K562 (cell line): ENCODE results near the gene CPT1A. TPM values are rescaled to one million over a fixed set of nuclear protein-coding genes. Genes with fewer than 3 reads are reported as not detected.

Source experiments
- ATAC-seq: fragments of 200-7000 bp; cut with Tn5 transposase; 3 replicates; pipeline ENCODE4 v1.9.1; 2020; ENCODE audit warnings: moderate library complexity
- BruUV-seq: library from RNA; stranded (reverse); fragments of 400-500 nt; replicated peaks from 2 replicates; lab custom pipeline; 2021; lab: Mats Ljungman, UMichigan
- CTCF ChIA-PET: fragments of 300-600 bp; formaldehyde crosslinking; extraction: SDS; loops from one replicate; lab custom pipeline; 2021; ENCODE audit warnings: low intra/inter-chr PET ratio; lab: Yijun Ruan, JAX
- POLR2A ChIA-PET: fragments of 300-600, 350-650 bp; sonication (Branson Sonifier 250); formaldehyde crosslinking; extraction: SDS; loops from one replicate; lab custom pipeline; 2021; ENCODE audit warnings: antibody characterized with exemption, inconsistent platforms; lab: Yijun Ruan, JAX
- DNase-seq, 4 experiments: peaks; one replicate each; pipeline versions ENCODE4 v3.0.0 to v3.0.0-alpha.2; 2011 to 2018; ENCODE audit warnings: low spot score in 3 of 4, mixed read lengths in 3 of 4; ENCODE audit errors: extremely low read depth in 1 of 4
- FAIRE-seq: peaks from 2 replicates; lab custom pipeline; 2011; peaks lifted over from hg19 to GRCh38; lab: Jason Lieb, UNC
- H2AFZ ChIP-seq: 2 replicates; pipeline ENCODE4 v1.6.0; 2011; ENCODE audit warnings: low read depth, low read length, control low read depth, inconsistent platforms
- H3K27ac ChIP-seq: fragments of 200-600 bp; 3 replicates; pipeline ENCODE4 v1.8.0; 2011; ENCODE audit warnings: low read depth, mild to moderate bottlenecking, control low read depth, inconsistent platforms, low read length, moderate library complexity, mixed read lengths; ENCODE audit errors: extremely low read depth
- H3K27me3 ChIP-seq, 2 experiments: fragments of 300-600 bp in 1 of 2; 2 replicates in 1 of 2; 3 replicates in 1 of 2; pipeline versions ENCODE4 v1.6.0 to v1.8.0; 2011; ENCODE audit warnings: inconsistent platforms in 2 of 2, low read length in 2 of 2, mild to moderate bottlenecking in 1 of 2, mixed read lengths in 1 of 2, moderate library complexity in 1 of 2; ENCODE audit not compliant: control insufficient read depth in 2 of 2, insufficient read depth in 2 of 2
- H3K36me3 ChIP-seq: fragments of 300-600 bp; 3 replicates; pipeline ENCODE4 v1.8.0; 2011; ENCODE audit warnings: mild to moderate bottlenecking, low read length, inconsistent platforms; ENCODE audit not compliant: control insufficient read depth, insufficient read depth
- H3K4me1 ChIP-seq, 2 experiments: fragments of 200-600 bp in 1 of 2; replicated peaks in 1 of 2; 2 replicates in 1 of 2; 3 replicates in 1 of 2; pipeline versions ENCODE4 v1.5.1 to v1.8.0; 2011; ENCODE audit warnings: inconsistent platforms in 2 of 2, low read length in 2 of 2, mild to moderate bottlenecking in 1 of 2, mixed read lengths in 1 of 2, moderate library complexity in 1 of 2; ENCODE audit not compliant: control insufficient read depth in 2 of 2, insufficient read depth in 2 of 2
- H3K4me2 ChIP-seq: 2 replicates; pipeline ENCODE4 v1.6.1; 2011; ENCODE audit warnings: low read length, control low read depth, inconsistent platforms, mixed read lengths; ENCODE audit not compliant: insufficient read depth
- H3K4me3 ChIP-seq: fragments of 200-600 bp; sonication (generic), shearing (Covaris generic); 2 replicates; pipeline ENCODE4 v1.5.1; 2016; ENCODE audit warnings: control low read depth, inconsistent platforms
- H3K79me2 ChIP-seq: fragments of 200-600 bp; 3 replicates; pipeline ENCODE4 v1.8.0; 2011; ENCODE audit warnings: low read length, inconsistent platforms; ENCODE audit not compliant: control insufficient read depth, insufficient read depth
- H3K9ac ChIP-seq, 2 experiments: 2 replicates each; pipeline versions ENCODE4 v1.6.0 to v1.6.1; 2011; ENCODE audit warnings: low read depth in 2 of 2, low read length in 2 of 2, control low read depth in 1 of 2, inconsistent platforms in 1 of 2, mild to moderate bottlenecking in 1 of 2, mixed read lengths in 1 of 2; ENCODE audit not compliant: insufficient read depth in 1 of 2
- H3K9me1 ChIP-seq: one replicate; pipeline ENCODE4 v1.6.0; 2011; ENCODE audit warnings: inconsistent platforms, mild to moderate bottlenecking, low read length, moderate library complexity; ENCODE audit not compliant: control insufficient read depth, insufficient read depth
- H3K9me3 ChIP-seq: replicated peaks from 2 replicates; pipeline ENCODE4 v1.5.1; 2011; ENCODE audit warnings: low read depth, low read length, inconsistent platforms; ENCODE audit not compliant: control insufficient read depth, insufficient read depth
- H4K20me1 ChIP-seq: replicated peaks from 2 replicates; pipeline ENCODE4 v1.6.1; 2011; ENCODE audit warnings: low read length, inconsistent platforms, mixed read lengths; ENCODE audit not compliant: control insufficient read depth, insufficient read depth
- HDAC2 ChIP-seq: fragments of 450-650 bp; IDR thresholded peaks from 2 replicates; pipeline ENCODE4 v1.6.1; 2016; ENCODE audit warnings: mild to moderate bottlenecking
- ILF3 ChIP-seq: fragments of 450-650 bp; IDR thresholded peaks from 2 replicates; pipeline ENCODE4 v1.6.1; 2018; ENCODE audit warnings: antibody characterized with exemption, mild to moderate bottlenecking, moderate library complexity, borderline replicate concordance
- MTA1 ChIP-seq: fragments of 450-650 bp; IDR thresholded peaks from 2 replicates; pipeline ENCODE4 v1.6.1; 2017; ENCODE audit warnings: borderline replicate concordance
- POLR3A ChIP-seq: IDR thresholded peaks from 2 replicates; pipeline ENCODE4 v1.6.1; 2011; ENCODE audit warnings: borderline replicate concordance, mild to moderate bottlenecking, moderate library complexity; ENCODE audit not compliant: insufficient read length, insufficient read depth; ENCODE audit errors: extremely low read depth
- ZNF175 ChIP-seq: fragments of 200-800 bp; sonication (Bioruptor generic); IDR thresholded peaks from 2 replicates; pipeline ENCODE4 v1.6.1; 2016; ENCODE audit warnings: low read depth, mild to moderate bottlenecking, missing genetic modification characterization, missing compliant biosample characterization
- ZNF23 ChIP-seq: fragments of 250-450 bp; sonication (Bioruptor Pico); IDR thresholded peaks from 2 replicates; pipeline ENCODE4 v1.4.0; 2020; ENCODE audit warnings: mild to moderate bottlenecking
- ZNF311 ChIP-seq: fragments of 250-450 bp; sonication (Bioruptor Pico); IDR thresholded peaks from 2 replicates; pipeline ENCODE4 v1.4.0; 2020; ENCODE audit warnings: mild to moderate bottlenecking, moderate library complexity
- ZSCAN29 ChIP-seq: fragments of 450-650 bp; IDR thresholded peaks from 2 replicates; pipeline ENCODE4 v1.6.1; 2017
- WGBS: fragments of 100-300 bp; shearing (Covaris generic); methylation state at CpG from one replicate; pipeline ENCODE4 v1.1.6; 2016; ENCODE audit warnings: low coverage, mixed read lengths; ENCODE audit not compliant: insufficient coverage; ENCODE audit errors: missing lambda C conversion rate; 5-methylcytosine and 5-hydroxymethylcytosine counted together
- in situ Hi-C: fragments of 300-500 bp; cut with MboI; formaldehyde crosslinking; loops from 4 replicates; pipeline ENCODE4 v1.15.0; 2018; ENCODE audit warnings: inconsistent platforms, mixed read lengths
- intact Hi-C: fragments of 100-400 bp; cut with micrococcal nuclease; formaldehyde crosslinking; loops from 2 replicates; pipeline ENCODE4 v1.14.2; 2022
- polyA plus RNA-seq, 8 experiments: library from polyadenylated mRNA; depleted of rRNA in 4 of 8; stranded (reverse) in 5 of 8; unstranded in 3 of 8; fragments of >200 nt; fragmentation: Nextera tagmentation in 2 of 8; fragmentation: Illumina TruSeq in 1 of 8; extraction: Ambion mirVana in 2 of 8; extraction: Trizol in 1 of 8; gene quantifications; 2 replicates each; pipeline versions ENCODE4 v1.2.1 to v1.2.3, GENCODE V29; 2011 to 2014; ENCODE audit warnings: inconsistent platforms in 1 of 8, missing spikeins in 1 of 8
- total RNA-seq, 7 experiments: library from RNA; depleted of rRNA in 6 of 7; stranded (reverse); fragments of >200 nt in 6 of 7; fragmentation: Illumina TruSeq in 2 of 7; extraction: Trizol in 2 of 7; gene quantifications; 2 replicates each; pipeline versions ENCODE4 v1.2.1 to v1.2.3, GENCODE V29; 2011 to 2021; ENCODE audit warnings: low replicate concordance in 1 of 7
- TF ChIP-seq, protein P1 (sequence below): fragments of 200-800 bp; sonication (Bioruptor generic); IDR thresholded peaks from 2 replicates; pipeline ENCODE4 v1.6.1; 2016; ENCODE audit warnings: missing genetic modification characterization, missing compliant biosample characterization
- TF ChIP-seq, protein P2 (sequence below): sonication (generic); formaldehyde crosslinking; IDR thresholded peaks from 2 replicates; pipeline ENCODE4 v1.8.0; 2022; ENCODE audit warnings: mild to moderate bottlenecking, missing genetic modification reagents

The CPT1A gene
- total and polyA plus RNA-seq, 9 of the 15 experiments (the other 6 are each of a cell fraction or from before 2014, with no cell fraction given), result 2.6 to 29.1 (median 12.3) TPM

DNA sequence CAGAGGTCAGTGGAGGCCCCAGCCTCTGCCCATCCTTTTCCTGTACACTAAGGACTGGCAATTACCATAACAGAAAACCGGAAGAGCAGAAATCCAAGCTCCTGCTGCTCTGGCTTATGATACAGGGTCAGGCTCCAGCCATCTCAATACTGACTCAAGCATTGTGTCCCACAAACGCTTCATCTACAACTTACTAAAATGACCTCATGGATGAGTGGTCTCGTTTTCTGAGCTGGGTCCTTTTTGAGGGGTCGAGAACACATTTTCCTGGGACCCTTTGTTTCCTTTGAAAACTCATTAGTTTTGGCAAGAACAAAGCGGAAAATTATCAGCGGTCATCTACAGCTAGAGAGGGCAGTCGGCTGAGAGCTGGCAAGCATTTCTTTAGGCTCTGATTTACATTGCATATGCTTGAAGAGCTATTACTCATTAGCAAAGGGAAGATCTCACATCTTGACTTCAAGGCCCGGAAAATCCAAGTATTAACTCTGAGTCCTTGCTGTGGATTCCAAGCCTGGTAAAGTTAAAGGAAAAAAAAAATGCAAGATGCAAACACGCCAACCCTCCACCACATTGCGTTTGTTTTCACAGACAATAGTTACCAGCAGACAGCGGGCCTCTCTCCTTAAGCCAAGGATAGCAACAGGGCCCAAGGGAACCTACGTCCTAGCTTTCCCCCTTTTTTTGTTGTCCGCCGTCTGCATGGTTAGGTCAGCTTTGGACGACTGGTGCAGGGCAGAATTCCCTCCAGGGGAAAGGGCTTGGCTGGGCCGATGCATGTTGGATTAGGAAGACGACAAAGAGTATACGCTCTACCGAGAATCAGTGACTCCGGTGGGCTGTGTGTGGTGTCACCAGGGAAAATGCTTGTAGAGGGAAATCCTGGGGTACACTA, 92.2 kb downstream of the CPT1A start:
- ATAC-seq (no peak), DNase-seq (no peak), FAIRE-seq (no peak)
- Histone ChIP-seq H3K9ac (peak overlapping the region in 1 of 2 experiments; percentile 18; a peak in 1 of 4 replicates), H3K4me2 (no peak overlapping the region), H3K36me3 (peaks cover 47% of the 10 kb centered on the region), H3K4me3 (no peak overlapping the region), H3K4me1 (peaks cover 0 to 22% of the 10 kb centered on the region in 2 experiments; a peak in 3 of 5 replicates), H3K79me2 (peaks cover 13% of the 10 kb centered on the region), H3K27me3 (no peaks in the 10 kb centered on the region), H3K9me1 (no peaks in the 10 kb centered on the region), H3K9me3 (no peaks in the 10 kb centered on the region), H3K27ac (peak overlapping the region; percentile 91; the same call in 1 of the 3 replicates), H2AFZ (no peak overlapping the region), H4K20me1 (no peaks in the 10 kb centered on the region)
- BruUV-seq, result TSS peak; percentile 45
- POLR2A ChIA-PET, result interaction anchor here (0.6 to 1.6 kb wide), 6 partner anchors 8 to 90 kb away, joined by 3 to 4 read pairs (median 4); partner anchors contain the start of gene GAL
- WGBS, result 96% methylated on average over 19 of the region's 20 CpGs
- intact Hi-C loops (no loop called here), in situ Hi-C loops (no loop called here)
- CTCF ChIA-PET, result no interaction called here
- TF ChIP-seq POLR3A (no peak), ZNF311 (CRISPR knock-in tag) (no peak), ZSCAN29 (no peak), ZNF23 (CRISPR knock-in tag) (no peak), ZNF175 (CRISPR knock-in tag) (no peak), HDAC2 (no peak), ILF3 (no peak), MTA1 (no peak)
- TF ChIP-seq, protein P1, sequence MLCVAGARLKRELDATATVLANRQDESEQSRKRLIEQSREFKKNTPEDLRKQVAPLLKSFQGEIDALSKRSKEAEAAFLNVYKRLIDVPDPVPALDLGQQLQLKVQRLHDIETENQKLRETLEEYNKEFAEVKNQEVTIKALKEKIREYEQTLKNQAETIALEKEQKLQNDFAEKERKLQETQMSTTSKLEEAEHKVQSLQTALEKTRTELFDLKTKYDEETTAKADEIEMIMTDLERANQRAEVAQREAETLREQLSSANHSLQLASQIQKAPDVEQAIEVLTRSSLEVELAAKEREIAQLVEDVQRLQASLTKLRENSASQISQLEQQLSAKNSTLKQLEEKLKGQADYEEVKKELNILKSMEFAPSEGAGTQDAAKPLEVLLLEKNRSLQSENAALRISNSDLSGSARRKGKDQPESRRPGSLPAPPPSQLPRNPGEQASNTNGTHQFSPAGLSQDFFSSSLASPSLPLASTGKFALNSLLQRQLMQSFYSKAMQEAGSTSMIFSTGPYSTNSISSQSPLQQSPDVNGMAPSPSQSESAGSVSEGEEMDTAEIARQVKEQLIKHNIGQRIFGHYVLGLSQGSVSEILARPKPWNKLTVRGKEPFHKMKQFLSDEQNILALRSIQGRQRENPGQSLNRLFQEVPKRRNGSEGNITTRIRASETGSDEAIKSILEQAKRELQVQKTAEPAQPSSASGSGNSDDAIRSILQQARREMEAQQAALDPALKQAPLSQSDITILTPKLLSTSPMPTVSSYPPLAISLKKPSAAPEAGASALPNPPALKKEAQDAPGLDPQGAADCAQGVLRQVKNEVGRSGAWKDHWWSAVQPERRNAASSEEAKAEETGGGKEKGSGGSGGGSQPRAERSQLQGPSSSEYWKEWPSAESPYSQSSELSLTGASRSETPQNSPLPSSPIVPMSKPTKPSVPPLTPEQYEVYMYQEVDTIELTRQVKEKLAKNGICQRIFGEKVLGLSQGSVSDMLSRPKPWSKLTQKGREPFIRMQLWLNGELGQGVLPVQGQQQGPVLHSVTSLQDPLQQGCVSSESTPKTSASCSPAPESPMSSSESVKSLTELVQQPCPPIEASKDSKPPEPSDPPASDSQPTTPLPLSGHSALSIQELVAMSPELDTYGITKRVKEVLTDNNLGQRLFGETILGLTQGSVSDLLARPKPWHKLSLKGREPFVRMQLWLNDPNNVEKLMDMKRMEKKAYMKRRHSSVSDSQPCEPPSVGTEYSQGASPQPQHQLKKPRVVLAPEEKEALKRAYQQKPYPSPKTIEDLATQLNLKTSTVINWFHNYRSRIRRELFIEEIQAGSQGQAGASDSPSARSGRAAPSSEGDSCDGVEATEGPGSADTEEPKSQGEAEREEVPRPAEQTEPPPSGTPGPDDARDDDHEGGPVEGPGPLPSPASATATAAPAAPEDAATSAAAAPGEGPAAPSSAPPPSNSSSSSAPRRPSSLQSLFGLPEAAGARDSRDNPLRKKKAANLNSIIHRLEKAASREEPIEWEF (CRISPR knock-in tag), result no peak
- TF ChIP-seq, protein P2, sequence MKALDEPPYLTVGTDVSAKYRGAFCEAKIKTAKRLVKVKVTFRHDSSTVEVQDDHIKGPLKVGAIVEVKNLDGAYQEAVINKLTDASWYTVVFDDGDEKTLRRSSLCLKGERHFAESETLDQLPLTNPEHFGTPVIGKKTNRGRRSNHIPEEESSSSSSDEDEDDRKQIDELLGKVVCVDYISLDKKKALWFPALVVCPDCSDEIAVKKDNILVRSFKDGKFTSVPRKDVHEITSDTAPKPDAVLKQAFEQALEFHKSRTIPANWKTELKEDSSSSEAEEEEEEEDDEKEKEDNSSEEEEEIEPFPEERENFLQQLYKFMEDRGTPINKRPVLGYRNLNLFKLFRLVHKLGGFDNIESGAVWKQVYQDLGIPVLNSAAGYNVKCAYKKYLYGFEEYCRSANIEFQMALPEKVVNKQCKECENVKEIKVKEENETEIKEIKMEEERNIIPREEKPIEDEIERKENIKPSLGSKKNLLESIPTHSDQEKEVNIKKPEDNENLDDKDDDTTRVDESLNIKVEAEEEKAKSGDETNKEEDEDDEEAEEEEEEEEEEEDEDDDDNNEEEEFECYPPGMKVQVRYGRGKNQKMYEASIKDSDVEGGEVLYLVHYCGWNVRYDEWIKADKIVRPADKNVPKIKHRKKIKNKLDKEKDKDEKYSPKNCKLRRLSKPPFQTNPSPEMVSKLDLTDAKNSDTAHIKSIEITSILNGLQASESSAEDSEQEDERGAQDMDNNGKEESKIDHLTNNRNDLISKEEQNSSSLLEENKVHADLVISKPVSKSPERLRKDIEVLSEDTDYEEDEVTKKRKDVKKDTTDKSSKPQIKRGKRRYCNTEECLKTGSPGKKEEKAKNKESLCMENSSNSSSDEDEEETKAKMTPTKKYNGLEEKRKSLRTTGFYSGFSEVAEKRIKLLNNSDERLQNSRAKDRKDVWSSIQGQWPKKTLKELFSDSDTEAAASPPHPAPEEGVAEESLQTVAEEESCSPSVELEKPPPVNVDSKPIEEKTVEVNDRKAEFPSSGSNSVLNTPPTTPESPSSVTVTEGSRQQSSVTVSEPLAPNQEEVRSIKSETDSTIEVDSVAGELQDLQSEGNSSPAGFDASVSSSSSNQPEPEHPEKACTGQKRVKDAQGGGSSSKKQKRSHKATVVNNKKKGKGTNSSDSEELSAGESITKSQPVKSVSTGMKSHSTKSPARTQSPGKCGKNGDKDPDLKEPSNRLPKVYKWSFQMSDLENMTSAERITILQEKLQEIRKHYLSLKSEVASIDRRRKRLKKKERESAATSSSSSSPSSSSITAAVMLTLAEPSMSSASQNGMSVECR (CRISPR knock-in tag), result no peak
